Endothelial cell of umbilical vein (primary cell): ENCODE results near the gene TTC39A. TPM values are rescaled to one million over a fixed set of nuclear protein-coding genes. Genes with fewer than 3 reads are reported as not detected.

Source experiments
- BruUV-seq: library from RNA; stranded (reverse); fragments of 400-500 nt; replicated peaks from 2 replicates; lab custom pipeline; 2021; lab: Mats Ljungman, UMichigan
- CTCF ChIA-PET: fragments of 300-600, 350-600 bp; sonication (Branson Sonifier 250); formaldehyde crosslinking; loops from one replicate; lab custom pipeline; 2021; ENCODE audit warnings: antibody characterized with exemption, inconsistent platforms; lab: Charles Lee
- POLR2A ChIA-PET: fragments of 300-600, 350-600 bp; sonication (Branson Sonifier 250); formaldehyde crosslinking; loops from one replicate; lab custom pipeline; 2021; ENCODE audit warnings: antibody characterized with exemption, inconsistent platforms; lab: Charles Lee
- DNase-seq: peaks from one replicate; pipeline ENCODE4 v3.0.0-alpha.2; 2011; ENCODE audit warnings: low read depth, low spot score
- FAIRE-seq: peaks from 2 replicates; lab custom pipeline; 2011; peaks lifted over from hg19 to GRCh38; lab: Jason Lieb, UNC
- H2AFZ ChIP-seq: 2 replicates; pipeline ENCODE4 v1.6.0; 2012; ENCODE audit warnings: low read depth, low read length, control low read depth, inconsistent platforms
- H3K27ac ChIP-seq: 2 replicates; pipeline ENCODE4 v1.5.1; 2011; ENCODE audit warnings: low read depth, mild to moderate bottlenecking, control low read depth, low read length, moderate library complexity; ENCODE audit not compliant: insufficient read depth
- H3K27me3 ChIP-seq, 2 experiments: 2 replicates each; pipeline versions ENCODE4 v1.6.0 to v1.6.1; 2011; ENCODE audit warnings: low read length in 2 of 2, mixed read lengths in 1 of 2; ENCODE audit not compliant: control insufficient read depth in 2 of 2, insufficient read depth in 2 of 2
- H3K36me3 ChIP-seq, 2 experiments: 2 replicates in 1 of 2; 3 replicates in 1 of 2; pipeline ENCODE4 v1.5.1; 2011; ENCODE audit warnings: low read length in 2 of 2, mild to moderate bottlenecking in 1 of 2, moderate library complexity in 1 of 2; ENCODE audit not compliant: control insufficient read depth in 2 of 2, insufficient read depth in 2 of 2; ENCODE audit errors: extremely low read depth in 1 of 2
- H3K4me1 ChIP-seq: 3 replicates; pipeline ENCODE4 v1.5.1; 2011; ENCODE audit warnings: mild to moderate bottlenecking, low read length; ENCODE audit not compliant: control insufficient read depth, insufficient read depth; ENCODE audit errors: extremely low read depth
- H3K4me2 ChIP-seq: 2 replicates; pipeline ENCODE4 v1.6.1; 2011; ENCODE audit warnings: low read length, control low read depth, mixed read lengths; ENCODE audit not compliant: insufficient read depth
- H3K4me3 ChIP-seq, 3 experiments: fragments of 200-600 bp in 1 of 3; sonication (generic), shearing (Covaris generic) in 1 of 3; replicated peaks in 1 of 3; 2 replicates each; pipeline ENCODE4 v1.5.1; 2011 to 2016; ENCODE audit warnings: control low read depth in 3 of 3, low read length in 3 of 3, mild to moderate bottlenecking in 2 of 3, inconsistent platforms in 1 of 3, low read depth in 1 of 3, moderate library complexity in 1 of 3; ENCODE audit not compliant: insufficient read depth in 1 of 3
- H3K79me2 ChIP-seq: 2 replicates; pipeline ENCODE4 v1.6.0; 2012; ENCODE audit warnings: low read length, inconsistent platforms; ENCODE audit not compliant: control insufficient read depth, insufficient read depth
- H3K9ac ChIP-seq: replicated peaks from 2 replicates; pipeline ENCODE3; 2011; ENCODE audit warnings: low read length, control low read depth; ENCODE audit not compliant: insufficient read depth; ENCODE audit errors: extremely low read depth
- H3K9me1 ChIP-seq: replicated peaks from 3 replicates; pipeline ENCODE4 v1.6.0; 2011; ENCODE audit warnings: mild to moderate bottlenecking, low read length; ENCODE audit not compliant: control insufficient read depth, insufficient read depth; ENCODE audit errors: extremely low read depth
- H3K9me3 ChIP-seq: replicated peaks from 2 replicates; pipeline ENCODE4 v1.5.1; 2012; ENCODE audit warnings: low read length, inconsistent platforms; ENCODE audit not compliant: control insufficient read depth, insufficient read depth
- H4K20me1 ChIP-seq: replicated peaks from 2 replicates; pipeline ENCODE3; 2011; ENCODE audit warnings: mild to moderate bottlenecking, low read length; ENCODE audit not compliant: control insufficient read depth, insufficient read depth; ENCODE audit errors: extremely low read depth
- CTCF ChIP-seq, 2 donors: IDR thresholded peaks; 1 replicate in 1 of 2; 2 replicates in 1 of 2; pipeline ENCODE4 v1.5.1; 2011; ENCODE audit warnings: low read length in 2 of 2, mild to moderate bottlenecking in 2 of 2, moderate library complexity in 2 of 2, control low read depth in 1 of 2, inconsistent platforms in 1 of 2, low read depth in 1 of 2; ENCODE audit not compliant: insufficient read depth in 1 of 2; ENCODE audit errors: extremely low read depth in 1 of 2
- EZH2 ChIP-seq: IDR thresholded peaks from 2 replicates; pipeline ENCODE4 v1.6.1; 2012; ENCODE audit warnings: borderline replicate concordance, low read depth, mild to moderate bottlenecking, moderate library complexity, low read length, inconsistent platforms; ENCODE audit not compliant: severe bottlenecking
- FOS ChIP-seq: IDR thresholded peaks from 2 replicates; pipeline ENCODE4 v1.6.1; 2011; ENCODE audit warnings: mild to moderate bottlenecking, low read length, moderate library complexity, borderline replicate concordance; ENCODE audit not compliant: insufficient read depth
- GATA2 ChIP-seq: IDR thresholded peaks from 2 replicates; pipeline ENCODE4 v1.7.0; 2011; ENCODE audit warnings: low read depth, mild to moderate bottlenecking, moderate library complexity, mixed read lengths, low read length; ENCODE audit not compliant: insufficient read length, insufficient read depth
- JUN ChIP-seq: IDR thresholded peaks from 2 replicates; pipeline ENCODE4 v1.6.1; 2011; ENCODE audit warnings: borderline replicate concordance, low read depth; ENCODE audit not compliant: insufficient read length, insufficient read depth
- MAX ChIP-seq: IDR thresholded peaks from 2 replicates; pipeline ENCODE4 v1.6.1; 2011; ENCODE audit not compliant: insufficient read depth, insufficient read length
- MYC ChIP-seq: IDR thresholded peaks from one replicate; pipeline ENCODE4 v1.6.1; 2011; ENCODE audit warnings: mild to moderate bottlenecking, low read depth, low read length
- POLR2A ChIP-seq: IDR thresholded peaks from 2 replicates; pipeline ENCODE4 v1.6.1; 2012; ENCODE audit warnings: low read depth, mild to moderate bottlenecking, control low read depth, low read length
- POLR2AphosphoS5 ChIP-seq: IDR thresholded peaks from 2 replicates; pipeline ENCODE4 v1.6.1; 2012; ENCODE audit warnings: low read depth, mild to moderate bottlenecking, control low read depth, low read length, moderate library complexity; ENCODE audit not compliant: insufficient read depth
- dilution Hi-C: fragments of 300-500 bp; cut with MboI; formaldehyde crosslinking; loops from one replicate; pipeline ENCODE4 v1.15.0; 2019; ENCODE audit warnings: low sequenced_read_pairs; ENCODE audit not compliant: extremely low pct_ligation_motif_present
- intact Hi-C: fragments of 100-400 bp; cut with micrococcal nuclease; formaldehyde crosslinking; loops from one replicate; pipeline ENCODE4 v1.10.0; 2022
- polyA plus RNA-seq, 4 experiments: library from polyadenylated mRNA; depleted of rRNA in 3 of 4; stranded (reverse) in 3 of 4; unstranded in 1 of 4; fragments of >200 nt; gene quantifications; 2 replicates each; pipeline versions ENCODE4 v1.2.1 to v1.2.3, GENCODE V29; 2011 to 2012; ENCODE audit warnings: missing spikeins in 1 of 4
- total RNA-seq: library from RNA; stranded (reverse); gene quantifications from 2 replicates; pipeline ENCODE4 v1.2.3, GENCODE V29; 2021

Gene TTC39A
- total and polyA plus RNA-seq, 2 donors (not counting 3 experiments of a cell fraction or from before 2014, with no cell fraction given) = 1.1 to 1.7 TPM

- Histone ChIP-seq H4K20me1 (no peaks in the 10 kb centered on the region), H3K36me3 (no peaks in the 10 kb centered on the region), H3K27me3 (no peaks in the 10 kb centered on the region), H2AFZ (no peak overlapping the region), H3K4me1 (peaks cover 19% of the 10 kb centered on the region), H3K27ac (no peak overlapping the region), H3K79me2 (no peaks in the 10 kb centered on the region), H3K9ac (no peak overlapping the region), H3K4me2 (no peak overlapping the region), H3K9me1 (no peaks in the 10 kb centered on the region), H3K4me3 (no peak overlapping the region), H3K9me3 (no peaks in the 10 kb centered on the region)
- ChIA-PET CTCF (no interaction called here), POLR2A (no interaction called here)
- no TSS peak for BruUV-seq
- FAIRE-seq (no peak), DNase-seq (no peak)
- dilution Hi-C loops = no loop called here
- TF ChIP-seq FOS (no peak), GATA2 (no peak), CTCF (IDR thresholded peaks at IDR 0.05; ENCODE audit: extremely low read depth in 1 of 2, insufficient read depth in 1 of 2, low read depth in 1 of 2, low read length in 2 of 2) (no peak), POLR2A (no peak), POLR2AphosphoS5 (no peak), MYC (no peak), JUN (no peak), EZH2 (no peak), MAX (no peak)
- intact Hi-C loops = no loop called here
These were observed 28.1 kb downstream of the TTC39A start for GRCh38 chr1:51302270-51302669.
